ENCODE results near the gene VPS45. TPM values are rescaled to one million over a fixed set of nuclear protein-coding genes. Genes with fewer than 3 reads are reported as not detected.

VPS45 gene
- polyA plus RNA-seq, 1 donor from 2014 or later = 174 TPM

GRCh38 chr1:150115121-150115520 is 47.5 kb downstream of the VPS45 start:
- Histone ChIP-seq H3K27me3 (ENCODE audit: insufficient read depth, low read depth, low read length) (no peaks in the 10 kb centered on the region), H3F3A (ENCODE audit: insufficient read depth, low read length, poor library complexity, severe bottlenecking) (no peaks in the 10 kb centered on the region), H3K4me3 (ENCODE audit: low read length) (no peak overlapping the region), H3K9me2 (ENCODE audit: insufficient read depth, low read length) (no peaks in the 10 kb centered on the region), H3K79me2 (replicated peaks; ENCODE audit: insufficient read depth, low read length) (no peaks in the 10 kb centered on the region), H3K36me3 (ENCODE audit: insufficient read depth, low read length) (peaks cover 16% of the 10 kb centered on the region), H4K20me1 (ENCODE audit: insufficient read depth) (no peaks in the 10 kb centered on the region), H3K27ac (ENCODE audit: low read length) (no peak overlapping the region), H2AFZ (ENCODE audit: low read depth, low read length) (no peak overlapping the region), H3K9ac (ENCODE audit: low read length) (no peak overlapping the region), H3K4me2 (ENCODE audit: low read length) (no peak overlapping the region), H3K9me3 (ENCODE audit: low read length) (no peaks in the 10 kb centered on the region)
- TF ChIP-seq POLR2AphosphoS5 (IDR thresholded peaks at IDR 0.05) (no peak), REST (IDR thresholded peaks at IDR 0.05; ENCODE audit: borderline replicate concordance) (no peak), SMC3 (conservative IDR thresholded peaks at IDR 0.05; ENCODE audit: poor library complexity) (no peak)

GRCh38 chr1:150118716-150119115 is 51.1 kb downstream of the VPS45 start:
- Histone ChIP-seq H3K9ac (ENCODE audit: low read length) (no peak overlapping the region), H3K79me2 (replicated peaks; ENCODE audit: insufficient read depth, low read length) (no peaks in the 10 kb centered on the region), H4K20me1 (ENCODE audit: insufficient read depth) (no peaks in the 10 kb centered on the region), H3K27me3 (ENCODE audit: insufficient read depth, low read depth, low read length) (no peaks in the 10 kb centered on the region), H3K4me3 (ENCODE audit: low read length) (no peak overlapping the region), H3K27ac (ENCODE audit: low read length) (no peak overlapping the region), H3K36me3 (ENCODE audit: insufficient read depth, low read length) (peaks cover 7% of the 10 kb centered on the region), H3F3A (ENCODE audit: insufficient read depth, low read length, poor library complexity, severe bottlenecking) (no peaks in the 10 kb centered on the region), H2AFZ (ENCODE audit: low read depth, low read length) (no peak overlapping the region), H3K9me2 (ENCODE audit: insufficient read depth, low read length) (no peaks in the 10 kb centered on the region), H3K4me2 (ENCODE audit: low read length) (no peak overlapping the region), H3K9me3 (ENCODE audit: low read length) (no peaks in the 10 kb centered on the region)
- no peak for TF ChIP-seq MXI1 (conservative IDR thresholded peaks at IDR 0.05; ENCODE audit: poor library complexity, severe bottlenecking)
- TF ChIP-seq RAD21 (conservative IDR thresholded peaks at IDR 0.05) = no peak
- TF ChIP-seq EP300 (conservative IDR thresholded peaks at IDR 0.05; ENCODE audit: poor library complexity, severe bottlenecking) = no peak
- TF ChIP-seq POLR2AphosphoS5 (IDR thresholded peaks at IDR 0.05) = no peak
- TF ChIP-seq EZH2 (IDR thresholded peaks at IDR 0.05; ENCODE audit: borderline replicate concordance, insufficient read depth, low read length, poor library complexity, severe bottlenecking) = no peak
- TF ChIP-seq SMC3 (conservative IDR thresholded peaks at IDR 0.05; ENCODE audit: poor library complexity) = no peak
- TF ChIP-seq TAF1 (IDR thresholded peaks at IDR 0.05; ENCODE audit: low read depth) = no peak
- TF ChIP-seq CTCF (IDR thresholded peaks at IDR 0.05; ENCODE audit: poor library complexity, severe bottlenecking) = no peak
- TF ChIP-seq REST (IDR thresholded peaks at IDR 0.05; ENCODE audit: borderline replicate concordance) = no peak

Measured in neural cell (in vitro differentiated cells).